Keratinocyte (primary cell): Measurements from ENCODE around the gene EIF3L.
"Not testable (repeated sequence)": the region's sequence is repeated elsewhere in the genome, so short reads cannot be mapped to it uniquely, and the experiment has no call there.

Source experiments
- CTCF ChIP-seq, 3 experiments: IDR thresholded peaks in 1 of 3; conservative IDR thresholded peaks in 1 of 3; optimal IDR thresholded peaks in 1 of 3; 2 replicates in 2 of 3; 3 replicates in 1 of 3; pipeline versions ENCODE3 to v1.5.1; 2011; ENCODE audit warnings: low read length in 3 of 3, mild to moderate bottlenecking in 3 of 3, moderate library complexity in 2 of 3, control low read depth in 1 of 3, inconsistent platforms in 1 of 3; ENCODE audit not compliant: insufficient read depth in 2 of 3; ENCODE audit errors: extremely low read depth in 1 of 3
- EZH2 ChIP-seq: IDR thresholded peaks from one replicate; pipeline ENCODE4 v1.6.1; 2012; ENCODE audit warnings: inconsistent platforms, mild to moderate bottlenecking, low read length, moderate library complexity

- TF ChIP-seq CTCF (optimal IDR thresholded peaks at IDR 0.05 in 1 of 3, IDR thresholded peaks at IDR 0.05 in 1 of 3, conservative IDR thresholded peaks at IDR 0.05 in 1 of 3; ENCODE audit: extremely low read depth in 1 of 3, insufficient read depth in 2 of 3, low read length in 3 of 3); EZH2: not testable (repeated sequence)
Measured at GRCh38 chr22:37799979-37800378, 49.2 kb upstream of the EIF3L start.
